ENCODE measurements around the gene NAA40.

GRCh38 chr11:64005691-64006090 lies 66.9 kb downstream of the NAA40 start:
- TF ChIP-seq CTCF (IDR thresholded peaks at IDR 0.05; ENCODE audit: insufficient read depth, low read depth, low read length), result no peak
- TF ChIP-seq EZH2 (IDR thresholded peaks at IDR 0.05; ENCODE audit: insufficient read depth, low read length), result no peak
